Lung (tissue), 12 donors: ENCODE measurements around the gene MYL6B. TPM values are rescaled to one million over a fixed set of nuclear protein-coding genes. Genes with fewer than 3 reads are reported as not detected.
A peak's percentile ranks its signal among the peaks of the same experiment; 100 is the strongest.

Source experiments
- ATAC-seq: fragments of 200-7000 bp; cut with Tn5 transposase; one replicate; pipeline ENCODE4 v1.9.1; 2020; ENCODE audit warnings: moderate number of reproducible peaks; ENCODE audit not compliant: insufficient read depth, low FRiP score
- DNase-seq, 3 donors: peaks; one replicate each; pipeline ENCODE4 v3.0.0-alpha.2; 2013 to 2017
- H3K27ac ChIP-seq, 2 donors: one replicate each; pipeline ENCODE4 v1.5.1; 2013; ENCODE audit warnings: mild to moderate bottlenecking in 2 of 2, moderate library complexity in 2 of 2, control low read depth in 1 of 2, inconsistent platforms in 1 of 2, low read depth in 1 of 2, low read length in 1 of 2
- H3K27me3 ChIP-seq, 3 donors: one replicate each; pipeline ENCODE4 v1.5.1; 2013; ENCODE audit warnings: low read length in 2 of 3; ENCODE audit not compliant: control insufficient read depth in 3 of 3, insufficient read depth in 3 of 3
- H3K36me3 ChIP-seq, 4 donors: one replicate each; pipeline ENCODE4 v1.5.1; 2013; ENCODE audit warnings: low read length in 4 of 4, mild to moderate bottlenecking in 1 of 4, moderate library complexity in 1 of 4; ENCODE audit not compliant: control insufficient read depth in 4 of 4, insufficient read depth in 4 of 4
- H3K4me1 ChIP-seq, 5 donors: one replicate each; pipeline ENCODE4 v1.5.1; 2013; ENCODE audit warnings: low read length in 5 of 5, mild to moderate bottlenecking in 2 of 5, moderate library complexity in 1 of 5; ENCODE audit not compliant: control insufficient read depth in 5 of 5, insufficient read depth in 5 of 5
- H3K4me3 ChIP-seq: one replicate; pipeline ENCODE4 v1.5.1; 2013; ENCODE audit warnings: mild to moderate bottlenecking, control low read depth, moderate library complexity
- H3K9ac ChIP-seq, 2 donors: one replicate each; pipeline ENCODE4 v1.5.1; 2013; ENCODE audit warnings: low read length in 2 of 2, control low read depth in 1 of 2; ENCODE audit not compliant: insufficient read depth in 1 of 2
- H3K9me3 ChIP-seq, 4 donors: one replicate each; pipeline ENCODE4 v1.5.1; 2013; ENCODE audit warnings: low read length in 3 of 4, mild to moderate bottlenecking in 1 of 4, moderate library complexity in 1 of 4; ENCODE audit not compliant: control insufficient read depth in 4 of 4, insufficient read depth in 3 of 4
- CTCF ChIP-seq: IDR thresholded peaks from 2 replicates; pipeline ENCODE4 v1.5.1; 2012; ENCODE audit warnings: mild to moderate bottlenecking; ENCODE audit errors: control extremely low read depth, extremely low read depth
- WGBS, 2 donors: extraction: QIAGEN DNeasy Blood & Tissue Kit; methylation state at CpG; one replicate each; pipeline ENCODE4 v1.1.7; 2013; 5-methylcytosine and 5-hydroxymethylcytosine counted together
- polyA plus RNA-seq, 2 donors: library from polyadenylated mRNA; stranded (reverse); fragments of 200-250 nt; gene quantifications; one replicate each; pipeline ENCODE4 v1.2.1, GENCODE V29; 2013
- total RNA-seq, 2 donors: library from RNA; depleted of rRNA in 1 of 2; stranded (reverse); fragments of >200 nt in 1 of 2; gene quantifications; one replicate each; pipeline ENCODE4 v1.2.1, GENCODE V29; 2014 to 2021
- donor health status: control.
- donor health status: control.
- donor health status: Bipolar disorder and iron deficiency.
- donor health status: healthy.
- donor health status: DM: yes; HTN: yes; CAD: no.

MYL6B gene
- total and polyA plus RNA-seq, 4 donors = 20.7 to 46.1 (median 39.7) TPM

- TF ChIP-seq CTCF = no peak
- H3K9me3 ChIP-seq = no peaks in the 10 kb centered on the region
- 41 to 59% methylated on average over 3 of the region's 3 CpGs for WGBS, 2 donors
- H3K27ac ChIP-seq = no peak overlapping the region
- ATAC-seq = no peak
- peak overlapping the region in 1 of 2 donors; percentile 33 for H3K9ac ChIP-seq
- no peaks in the 10 kb centered on the region for H3K27me3 ChIP-seq
- peaks cover 0 to 7% (median 2%) of the 10 kb centered on the region in 4 donors for H3K36me3 ChIP-seq
- peak in 2 of 3 donors; percentile 43 to 66 for DNase-seq
- peaks cover 9 to 39% (median 16%) of the 10 kb centered on the region in 5 donors for H3K4me1 ChIP-seq
- no peak overlapping the region for H3K4me3 ChIP-seq
Observed at GRCh38 chr12:56150563-56150962, 1.8 kb upstream of the MYL6B start.

GRCh38 chr12:56151672-56152131, 685 bp upstream of the MYL6B start:
- H3K27me3 ChIP-seq = no peaks in the 10 kb centered on the region
- H3K9ac ChIP-seq = peak overlapping the region; percentile 35 to 81
- WGBS, 2 donors = 7 to 11% methylated on average over 12 of the region's 12 CpGs
- peaks cover 9 to 34% (median 14%) of the 10 kb centered on the region in 5 donors for H3K4me1 ChIP-seq
- no peak for TF ChIP-seq CTCF
- peak; percentile 53 to 56 (median 53) for DNase-seq
- H3K27ac ChIP-seq = peak overlapping the region; percentile 90 to 94
- H3K9me3 ChIP-seq = no peaks in the 10 kb centered on the region
- H3K36me3 ChIP-seq = peaks cover 0 to 11% (median 4%) of the 10 kb centered on the region in 4 donors
- H3K4me3 ChIP-seq = peak overlapping the region; percentile 18
- peak; percentile 19 for ATAC-seq

- H3K9ac ChIP-seq = peak overlapping the region; percentile 35 to 85
- ATAC-seq (no peak), DNase-seq (no peak)
- no peak for TF ChIP-seq CTCF
- 14 to 20% methylated on average over 8 of the region's 8 CpGs for WGBS, 2 donors
- no peaks in the 10 kb centered on the region for H3K9me3 ChIP-seq
- peaks cover 0 to 11% (median 4%) of the 10 kb centered on the region in 4 donors for H3K36me3 ChIP-seq
- peak overlapping the region; percentile 18 for H3K4me3 ChIP-seq
- H3K27me3 ChIP-seq = no peaks in the 10 kb centered on the region
- H3K4me1 ChIP-seq = peaks cover 7 to 30% (median 10%) of the 10 kb centered on the region in 5 donors
- peak overlapping the region; percentile 59 to 94 for H3K27ac ChIP-seq
Observed at GRCh38 chr12:56152756-56153677, 630 bp downstream of the MYL6B start.
